ENCODE measurements around the gene NOS1AP.
"Not testable (repeated sequence)": the region's sequence is repeated elsewhere in the genome, so short reads cannot be mapped to it uniquely, and the experiment has no call there.

NOS1AP gene

DNA sequence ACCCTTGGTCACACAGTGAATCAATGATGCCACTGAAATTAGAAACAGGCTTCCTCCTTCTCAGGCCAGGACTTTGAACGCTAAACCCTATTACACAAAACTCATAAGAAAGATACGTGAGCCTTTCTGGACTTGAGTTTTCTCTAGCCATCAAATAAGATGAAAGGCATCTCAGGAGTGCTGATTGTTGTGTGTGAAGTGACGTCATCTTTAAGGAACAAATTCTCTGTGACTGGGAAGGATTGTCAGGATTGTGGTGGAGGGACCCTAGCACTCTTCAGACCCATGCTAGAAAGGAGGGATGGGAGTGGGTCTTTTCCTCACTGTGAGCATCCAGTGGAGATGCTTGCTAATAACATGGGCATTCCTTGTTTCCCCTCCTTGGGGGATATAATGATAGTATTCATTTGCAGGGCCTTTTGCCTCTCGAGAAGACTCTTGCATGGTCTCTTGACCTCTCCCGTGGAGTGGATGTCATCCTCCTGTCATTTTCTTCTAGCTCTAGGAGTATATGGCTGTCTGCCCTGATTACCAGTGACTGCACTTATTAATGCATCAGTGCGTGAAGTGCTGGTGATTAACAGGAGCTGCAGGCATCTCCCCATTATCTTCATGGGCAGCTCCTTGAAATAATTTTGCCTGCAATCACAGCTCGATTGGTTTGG lies 267.3 kb downstream of the NOS1AP start:
- DNase-seq (ENCODE audit: low spot score), result no peak

DNA sequence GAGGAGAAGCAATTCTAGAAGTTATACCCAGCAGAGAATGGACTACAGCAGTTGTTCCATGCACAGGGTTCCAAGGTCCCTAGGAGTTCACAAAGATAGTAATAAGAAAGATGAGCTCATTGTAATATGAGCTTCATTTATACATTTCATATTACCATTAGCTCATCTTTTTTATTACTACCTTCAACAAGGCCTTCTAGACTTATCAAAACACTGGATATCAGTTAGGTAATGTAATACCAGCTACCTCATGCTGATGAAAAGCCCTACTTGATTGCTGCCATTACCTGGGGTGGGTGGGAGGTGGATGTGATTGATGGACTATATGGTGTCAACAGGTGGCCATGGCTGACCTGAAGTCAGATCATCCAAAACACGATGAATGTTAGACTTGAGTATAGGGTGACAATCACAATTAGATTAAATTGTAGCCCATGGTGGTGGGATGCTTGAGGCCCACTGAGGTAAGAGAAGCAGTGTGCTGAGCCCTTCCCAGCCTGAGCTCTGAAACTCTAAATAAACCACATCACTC lies 273.0 kb downstream of the NOS1AP start:
- DNase-seq (ENCODE audit: low spot score), result no peak

DNA sequence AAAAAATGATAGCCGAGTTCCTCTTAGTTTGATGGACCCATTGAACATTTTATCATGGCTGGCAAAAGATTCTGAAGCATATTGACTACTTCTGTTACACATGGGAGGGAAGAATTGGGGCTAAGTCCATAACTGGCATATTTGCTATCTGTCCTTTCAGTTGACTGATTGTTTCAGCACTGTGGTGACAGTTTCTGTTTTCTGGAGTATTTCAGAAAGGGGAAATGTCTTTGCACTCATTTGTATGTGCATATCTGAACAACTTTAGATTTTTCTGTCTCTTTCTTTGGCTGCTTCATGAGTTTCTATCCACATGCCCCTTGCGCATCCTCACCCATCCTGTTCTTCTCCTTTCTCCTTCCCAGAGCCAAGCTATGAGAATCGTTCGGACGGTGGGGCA lies 274.0 kb downstream of the NOS1AP start:
- DNase-seq (ENCODE audit: low spot score), result no peak

DNA sequence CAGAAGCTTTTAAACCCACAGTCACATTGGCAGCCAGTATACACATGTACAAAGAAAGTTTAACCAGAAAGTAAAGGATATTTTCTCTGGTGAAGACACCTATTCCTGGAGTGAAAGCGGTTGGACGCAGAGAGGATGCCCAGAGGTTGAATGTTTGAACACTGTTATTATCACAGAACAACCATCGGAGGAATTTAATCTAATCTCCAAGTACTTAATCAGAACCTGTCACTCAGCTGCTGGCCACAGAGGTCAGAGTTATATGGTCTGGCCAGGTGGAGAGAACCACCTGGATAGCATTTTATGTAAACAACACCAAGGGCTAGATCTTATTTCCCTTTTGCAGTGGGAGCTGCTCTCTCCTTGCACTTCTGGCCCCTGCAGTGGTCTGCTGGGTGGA lies 277.8 kb downstream of the NOS1AP start:
- DNase-seq (ENCODE audit: low spot score), result no peak

DNA sequence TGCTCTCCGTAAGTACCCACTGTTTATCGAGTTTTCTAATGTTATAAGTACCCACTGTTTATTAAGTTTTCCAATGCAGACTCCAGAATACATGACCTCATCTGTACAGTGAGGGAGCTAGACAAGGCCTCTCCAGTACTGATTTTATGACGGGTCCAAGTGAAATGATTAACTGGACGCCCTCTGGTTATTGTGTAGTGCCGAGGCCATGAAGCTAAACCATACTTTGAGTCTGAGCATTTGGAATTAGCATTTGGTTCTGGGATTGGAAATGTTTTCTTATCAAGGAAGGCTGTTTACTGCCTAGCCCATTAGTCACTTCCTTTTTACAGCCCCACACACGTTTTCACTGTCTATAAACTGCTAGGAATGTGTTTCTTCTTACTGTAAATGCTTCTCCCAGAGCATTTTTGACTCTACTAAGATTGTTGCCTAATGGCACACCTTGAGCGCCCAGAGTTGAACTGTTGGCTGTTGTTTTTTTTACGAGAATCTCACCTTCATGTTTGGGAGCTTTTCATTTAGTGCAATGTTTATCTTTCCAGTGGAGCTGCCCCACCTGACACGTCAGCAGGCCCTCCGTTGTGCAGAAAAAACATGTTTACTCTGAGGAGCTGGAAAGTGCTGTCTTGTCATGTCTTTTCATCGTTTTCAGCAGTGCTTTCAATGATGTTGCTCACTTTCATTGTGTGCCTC lies 280.3 kb downstream of the NOS1AP start:
- DNase-seq (ENCODE audit: low spot score), result peak; percentile 55

DNA sequence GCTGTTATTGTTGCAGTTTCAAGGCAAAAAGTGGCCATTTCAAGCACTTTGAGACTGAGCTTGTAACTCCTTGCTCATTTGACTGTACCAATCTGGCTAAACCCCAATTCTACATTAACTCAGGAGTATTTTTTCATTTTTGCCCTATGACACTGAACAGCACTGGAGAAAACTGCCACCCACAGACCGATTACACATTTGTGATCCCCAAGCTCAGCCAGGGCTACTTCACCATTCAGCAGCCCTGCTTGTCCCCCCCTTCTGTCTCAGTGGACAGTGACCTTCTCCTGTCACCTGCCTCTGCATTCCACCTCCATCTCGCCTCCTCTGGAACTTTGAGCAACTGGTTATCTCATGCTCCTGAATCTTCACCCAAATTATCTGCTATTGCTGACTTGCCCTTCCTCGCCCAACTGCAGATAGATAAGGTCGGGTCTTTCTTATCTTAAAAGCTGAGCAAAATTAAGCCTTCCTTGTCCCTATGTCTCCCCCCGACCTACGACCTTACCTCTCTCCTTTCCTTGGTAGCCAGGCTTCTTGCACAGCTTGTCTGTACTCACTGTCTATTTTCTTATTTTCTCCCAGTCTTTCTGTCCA lies 281.9 kb downstream of the NOS1AP start:
- DNase-seq (ENCODE audit: low spot score), result no peak

DNA sequence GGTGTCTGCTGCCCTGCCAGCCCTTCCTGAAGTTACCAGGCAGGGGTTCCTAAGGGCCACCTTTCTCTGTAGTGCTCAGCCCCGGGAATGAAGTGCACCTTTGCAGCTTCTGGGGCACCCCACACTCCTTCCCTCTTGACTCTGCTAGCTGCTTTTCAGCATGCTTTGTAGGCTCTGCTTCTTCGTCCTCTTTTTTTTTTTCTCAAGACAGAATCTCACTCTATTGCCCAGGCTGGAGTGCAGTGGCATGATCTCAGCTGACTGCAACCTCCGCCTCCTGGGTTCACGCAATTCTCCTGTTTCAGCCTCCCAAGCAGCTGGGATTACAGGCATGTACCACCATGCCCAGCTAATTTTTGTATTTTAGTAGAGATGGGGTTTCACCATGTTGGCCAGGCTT lies 282.4 kb downstream of the NOS1AP start:
- DNase-seq (ENCODE audit: low spot score), result not testable (repeated sequence)

DNA sequence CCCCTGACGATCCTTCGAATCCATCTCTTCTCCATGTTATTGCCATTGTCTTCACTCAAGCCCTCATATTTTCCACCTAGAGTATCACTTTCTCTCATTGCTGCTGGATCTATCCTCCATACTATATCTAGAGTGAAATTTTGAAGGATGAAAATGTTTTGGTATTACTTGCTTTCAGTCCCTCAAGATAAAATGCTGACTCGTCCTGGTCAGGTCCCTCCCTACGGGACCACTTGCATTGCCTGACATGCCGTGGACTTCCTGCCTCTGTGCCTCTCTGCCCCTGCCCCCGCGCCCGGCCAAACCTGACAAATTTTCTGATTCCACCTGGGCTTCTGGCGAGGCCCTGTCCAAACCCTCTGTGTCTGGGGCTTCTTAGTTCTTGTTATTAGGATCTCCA lies 283.6 kb downstream of the NOS1AP start:
- no peak for DNase-seq (ENCODE audit: low spot score)

DNA sequence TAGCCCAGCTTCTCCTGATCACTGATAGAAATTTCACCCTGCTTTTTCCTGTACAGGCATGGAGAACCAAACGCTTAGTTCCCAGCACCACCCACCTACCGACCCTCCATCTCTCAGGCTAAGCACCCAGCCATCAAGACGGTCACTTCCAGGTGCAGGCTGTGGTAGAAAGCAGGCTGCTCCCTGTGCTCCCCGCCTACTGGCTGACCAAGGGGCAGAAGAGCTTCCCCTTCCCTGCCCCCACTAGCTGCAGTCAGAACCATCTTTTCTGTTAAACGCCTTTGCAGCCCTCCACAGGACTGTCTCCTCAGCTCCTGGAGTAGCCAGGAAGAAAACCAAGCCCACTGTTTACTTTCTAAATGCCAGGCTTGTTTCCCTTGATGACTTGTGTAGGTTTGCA lies 284.2 kb downstream of the NOS1AP start:
- no peak for DNase-seq (ENCODE audit: low spot score)

DNA sequence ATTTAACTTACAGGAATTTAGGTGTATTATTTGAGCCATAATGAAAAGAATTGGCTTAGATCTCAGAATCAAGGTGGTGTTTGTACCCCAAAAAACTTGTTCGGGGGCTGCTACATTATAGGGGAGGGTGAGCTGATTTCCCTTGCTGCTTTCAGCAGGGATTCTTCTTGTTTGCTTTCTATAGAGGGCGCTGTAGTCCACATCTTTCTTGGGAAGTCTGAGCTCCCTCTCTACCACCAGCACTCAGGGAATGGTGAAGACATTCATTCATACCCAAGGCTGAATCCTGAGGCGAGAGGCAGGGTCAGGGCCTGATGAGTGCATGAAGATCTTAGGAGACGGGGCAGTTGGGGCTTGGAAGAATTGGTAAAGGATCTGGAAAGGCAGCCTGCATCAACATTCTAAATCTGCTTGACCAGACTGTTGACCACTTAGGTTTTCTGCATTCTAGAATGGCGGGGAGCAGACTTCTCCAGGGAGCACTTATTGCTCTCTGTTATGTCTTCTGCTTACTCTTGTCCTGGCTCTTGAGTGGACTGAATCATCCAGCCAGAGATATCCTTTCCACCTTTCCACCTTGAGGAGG lies 288.3 kb downstream of the NOS1AP start:
- DNase-seq (ENCODE audit: low spot score), result peak; percentile 64

DNA sequence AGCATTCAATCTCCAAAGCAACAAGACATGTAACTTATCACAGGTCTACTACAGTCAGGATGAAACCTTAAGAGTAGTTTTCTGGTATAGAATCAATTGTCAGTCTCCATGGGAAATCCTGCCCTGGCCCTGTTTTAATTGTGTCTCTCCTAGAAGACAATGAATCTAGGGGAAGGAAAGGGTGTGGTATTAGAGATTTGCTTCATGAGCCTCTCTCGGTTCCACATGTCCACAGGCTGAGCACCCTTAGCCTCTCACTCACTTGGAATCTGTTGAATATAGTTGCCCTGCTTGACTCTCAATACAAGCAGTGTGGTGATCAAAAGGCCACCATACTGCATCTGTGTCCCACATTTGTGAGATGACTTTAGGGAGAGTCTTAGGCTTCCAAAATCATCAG lies 289.4 kb downstream of the NOS1AP start:
- DNase-seq (ENCODE audit: low spot score), result no peak

DNA sequence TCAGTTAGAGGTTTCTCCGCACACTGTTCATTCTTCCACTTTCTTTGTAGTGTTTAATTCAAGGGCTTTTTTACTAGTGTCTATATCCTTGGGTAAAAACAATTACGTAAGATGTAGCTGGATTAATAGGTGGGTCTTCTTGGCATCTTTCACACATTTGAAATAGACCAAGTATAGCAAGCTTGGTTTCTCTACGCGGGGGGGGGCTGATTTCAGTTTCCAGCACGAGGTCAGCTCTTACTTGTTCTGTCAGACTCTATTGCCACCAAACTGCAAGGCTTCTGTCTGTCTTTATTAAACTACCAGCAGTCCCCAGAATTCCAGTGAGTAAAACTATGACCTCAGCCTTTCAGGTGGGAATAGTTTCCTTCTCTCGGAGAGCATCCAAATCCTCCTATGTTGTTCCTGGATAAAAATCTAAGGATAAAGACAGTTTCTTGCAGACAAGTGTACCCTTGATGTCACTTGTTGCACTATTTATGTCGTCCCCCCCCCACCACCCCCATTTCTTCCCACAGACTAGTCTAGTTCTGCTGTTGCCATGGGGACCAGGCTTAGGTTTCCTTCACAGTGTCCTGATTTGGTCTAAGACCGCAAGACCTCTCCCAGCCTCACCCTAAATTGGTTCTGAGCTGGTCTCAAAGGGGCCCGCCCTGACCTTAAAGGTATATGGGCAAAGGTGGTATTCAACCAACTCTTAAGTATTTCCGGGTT lies 290.2 kb downstream of the NOS1AP start:
- DNase-seq (ENCODE audit: low spot score), result no peak

DNA sequence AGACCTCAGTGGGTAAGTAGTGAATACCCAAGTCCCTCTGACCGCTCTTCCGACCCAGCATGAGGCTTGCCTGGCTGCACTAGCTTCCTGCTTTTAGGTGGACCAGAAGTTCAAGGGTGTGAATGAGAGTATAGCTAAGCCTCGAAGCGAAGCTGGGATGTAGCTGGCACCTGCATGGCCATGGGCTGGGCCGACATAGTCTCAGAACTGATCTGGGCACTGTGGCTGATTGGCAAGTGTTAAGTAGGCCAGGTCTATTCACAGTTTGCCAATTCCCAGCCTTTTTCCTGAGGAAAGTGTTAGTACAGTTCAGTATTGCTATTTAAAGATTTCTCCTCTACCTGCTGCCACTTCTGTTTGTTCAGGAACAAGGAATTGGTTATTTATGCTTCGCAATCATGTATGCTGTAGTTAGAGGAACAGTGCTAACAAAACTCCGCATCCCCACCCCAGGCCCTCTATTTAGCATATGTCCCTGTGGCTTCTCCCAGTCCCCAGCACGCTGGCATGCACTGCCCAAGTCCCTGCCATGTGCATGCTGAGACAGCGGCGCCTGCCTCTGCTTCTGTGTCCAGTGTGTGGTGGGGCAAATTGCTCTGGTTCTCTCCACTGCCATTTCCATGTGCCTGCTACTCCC lies 290.9 kb downstream of the NOS1AP start:
- no peak for DNase-seq (ENCODE audit: low spot score)

DNA sequence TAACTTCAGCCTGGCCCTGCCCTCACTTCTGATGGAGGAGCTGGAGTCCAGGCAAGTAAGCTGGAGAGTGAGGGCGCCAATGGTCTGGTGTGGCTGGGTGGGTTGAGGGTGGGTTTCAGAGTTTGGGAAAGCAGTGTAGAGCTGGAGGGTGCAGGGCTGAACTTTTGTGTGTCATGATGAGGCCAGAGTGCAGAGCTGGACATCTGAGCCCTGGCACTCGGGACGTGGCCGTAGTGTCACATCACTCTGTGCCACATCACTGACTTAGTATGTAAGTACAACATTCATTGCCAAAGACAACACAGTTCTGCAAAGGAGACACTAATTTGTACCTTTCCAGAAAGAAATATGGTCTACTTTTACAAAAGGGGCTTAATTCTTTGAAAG lies 291.4 kb downstream of the NOS1AP start:
- DNase-seq (ENCODE audit: low spot score), result no peak

DNA sequence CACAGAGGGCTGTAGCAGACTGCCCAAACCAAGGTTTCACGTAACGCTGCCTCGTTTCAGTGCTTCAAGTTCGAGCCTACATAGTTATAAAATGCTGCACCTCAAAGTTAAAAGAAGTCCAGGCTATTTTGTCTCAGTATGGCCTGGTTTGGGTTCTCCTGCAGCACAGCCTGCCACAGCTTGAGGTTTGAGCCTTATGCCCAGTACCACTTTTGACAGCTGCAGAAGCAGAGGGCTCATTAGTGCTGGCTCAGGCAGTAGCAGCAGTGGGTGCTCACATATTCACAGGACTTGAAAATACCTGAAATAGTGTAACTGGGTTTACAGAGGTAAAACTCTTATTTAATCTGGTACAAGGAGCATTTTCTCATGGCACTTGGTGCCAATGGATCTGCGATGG lies 291.9 kb downstream of the NOS1AP start:
- DNase-seq (ENCODE audit: low spot score), result no peak

DNA sequence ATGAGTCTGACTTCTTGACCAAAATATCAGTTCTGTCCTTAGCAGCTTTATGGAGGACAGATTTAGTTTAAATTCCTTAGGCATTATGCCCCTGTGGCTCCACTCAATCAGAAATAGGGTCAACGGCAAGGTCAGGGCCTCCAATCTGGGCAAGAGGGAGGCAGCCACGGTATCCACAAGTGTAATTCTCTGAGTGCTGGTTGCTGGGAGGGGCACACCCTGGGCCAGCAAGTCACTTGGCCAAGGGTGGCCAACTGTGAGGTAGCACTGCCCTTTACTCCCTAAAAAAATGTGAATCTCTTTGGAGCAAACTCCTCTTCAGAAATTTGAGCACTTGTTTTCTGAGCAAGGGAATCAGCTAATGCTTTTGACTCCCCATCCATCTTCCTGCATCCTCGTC lies 294.3 kb downstream of the NOS1AP start:
- no peak for DNase-seq (ENCODE audit: low spot score)

DNA sequence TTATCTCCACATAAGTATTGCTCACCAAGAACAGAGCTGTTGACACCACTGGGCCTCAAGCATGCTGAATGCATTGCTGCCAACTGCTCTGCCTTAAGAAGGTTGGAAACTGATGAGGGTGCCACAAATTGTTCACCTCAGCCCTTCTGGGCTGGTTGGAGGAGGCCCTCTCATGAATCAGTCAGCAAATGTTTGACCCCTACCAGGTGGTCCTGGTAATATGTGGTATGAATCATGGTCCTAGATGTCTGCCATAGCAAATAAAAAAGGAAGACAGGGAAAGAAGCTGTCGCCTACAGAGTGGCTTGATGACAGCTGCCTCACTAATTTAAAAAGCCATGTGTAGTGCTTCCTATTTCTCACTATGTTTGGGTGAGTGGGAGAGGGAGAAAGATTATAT lies 295.0 kb downstream of the NOS1AP start:
- DNase-seq (ENCODE audit: low spot score), result no peak

DNA sequence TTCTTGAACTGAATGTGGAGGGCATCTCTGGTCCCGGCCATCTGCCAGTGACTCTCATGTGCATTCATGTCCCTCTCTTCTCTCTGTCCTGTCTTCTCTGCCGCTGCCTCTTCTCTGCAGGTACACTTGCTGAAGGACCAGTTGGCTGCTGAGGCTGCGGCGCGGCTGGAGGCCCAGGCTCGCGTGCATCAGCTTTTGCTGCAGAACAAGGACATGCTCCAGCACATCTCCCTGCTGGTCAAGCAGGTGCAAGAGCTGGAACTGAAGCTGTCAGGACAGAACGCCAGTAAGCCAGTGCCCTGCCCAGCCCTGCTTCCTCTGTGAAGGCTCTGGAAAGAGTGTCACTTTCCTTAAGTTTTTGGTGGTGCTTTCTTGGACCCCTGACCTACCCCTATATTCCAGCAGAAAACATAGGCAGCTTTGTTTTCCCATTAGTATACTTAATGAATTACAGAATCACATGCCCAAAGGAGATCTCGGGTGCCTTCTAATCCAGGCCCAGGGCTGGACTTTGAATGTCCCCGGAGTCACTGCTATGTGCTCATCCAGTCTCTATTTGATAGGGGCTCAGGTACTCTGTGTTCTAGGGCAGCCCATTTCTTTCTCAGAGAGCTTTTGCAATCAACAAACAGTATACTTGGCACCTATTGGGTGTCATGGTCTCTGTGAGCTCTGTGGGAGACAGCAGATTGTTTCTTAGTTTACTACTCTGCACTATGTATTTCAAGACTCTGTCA lies 296.0 kb downstream of the NOS1AP start:
- no peak for DNase-seq (ENCODE audit: low spot score)

DNA sequence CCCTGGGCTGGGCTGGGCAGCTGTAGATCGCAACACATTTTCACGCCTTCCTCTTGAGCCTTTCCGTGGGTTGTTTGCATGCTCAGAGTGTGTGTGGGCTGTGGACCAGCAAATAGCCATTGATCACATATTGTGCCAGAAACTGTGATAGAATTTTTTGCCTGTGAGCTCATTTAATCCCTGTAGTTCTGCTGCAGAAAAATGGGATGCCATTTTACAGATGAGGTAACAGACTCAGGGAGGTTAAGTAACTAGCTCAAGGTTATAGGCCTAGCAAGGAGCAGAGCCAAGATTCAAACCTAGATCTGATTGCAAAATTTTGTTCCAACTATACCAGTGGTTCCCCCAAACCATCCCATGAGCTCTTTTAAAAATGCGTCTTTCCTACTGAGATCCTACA lies 296.7 kb downstream of the NOS1AP start:
- no peak for DNase-seq (ENCODE audit: low spot score)

DNA sequence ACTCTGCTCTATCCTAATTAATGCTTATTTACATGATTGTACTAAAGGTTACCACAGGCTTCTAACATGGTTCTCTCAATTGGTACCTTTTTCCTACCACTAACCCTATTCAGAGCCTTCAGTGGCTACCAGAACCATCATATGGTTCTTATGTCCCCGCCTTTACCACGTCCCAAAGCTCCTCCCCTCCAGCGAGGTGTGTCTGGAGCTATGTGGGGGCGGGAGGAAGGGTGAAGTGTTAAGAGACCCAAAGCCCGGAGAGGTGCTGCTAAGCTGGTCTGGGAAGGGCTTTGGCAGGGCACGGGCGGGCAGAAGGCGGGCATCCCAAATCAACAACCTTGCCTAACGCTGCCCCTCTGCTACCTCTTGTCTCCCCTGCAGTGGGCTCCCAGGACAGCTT lies 297.2 kb downstream of the NOS1AP start:
- DNase-seq (ENCODE audit: low spot score), result no peak

DNA sequence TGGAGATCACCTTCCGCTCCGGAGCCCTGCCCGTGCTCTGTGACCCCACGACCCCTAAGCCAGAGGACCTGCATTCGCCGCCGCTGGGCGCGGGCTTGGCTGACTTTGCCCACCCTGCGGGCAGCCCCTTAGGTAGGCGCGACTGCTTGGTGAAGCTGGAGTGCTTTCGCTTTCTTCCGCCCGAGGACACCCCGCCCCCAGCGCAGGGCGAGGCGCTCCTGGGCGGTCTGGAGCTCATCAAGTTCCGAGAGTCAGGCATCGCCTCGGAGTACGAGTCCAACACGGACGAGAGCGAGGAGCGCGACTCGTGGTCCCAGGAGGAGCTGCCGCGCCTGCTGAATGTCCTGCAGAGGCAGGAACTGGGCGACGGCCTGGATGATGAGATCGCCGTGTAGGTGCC lies 297.6 kb downstream of the NOS1AP start:
- no peak for DNase-seq (ENCODE audit: low spot score)

Measured in HuH-7 (cell line).